Ascending aorta (tissue), 2 donors: ENCODE data around the gene CAMTA1. TPM values are rescaled to one million over a fixed set of nuclear protein-coding genes. Genes with fewer than 3 reads are reported as not detected.

ENCODE experiments used
- DNase-seq, 2 donors: peaks; one replicate each; pipeline ENCODE4 v3.0.0-alpha.2; 2019; ENCODE audit warnings: low spot score in 2 of 2
- H3K27ac ChIP-seq, 2 donors: fragments of 200-600 bp; sonication (generic); one replicate each; pipeline ENCODE4 v1.5.1; 2016 to 2017; ENCODE audit warnings: mild to moderate bottlenecking in 1 of 2
- H3K27me3 ChIP-seq: fragments of 200-600 bp; sonication (generic); one replicate; pipeline ENCODE4 v1.5.1; 2017
- H3K36me3 ChIP-seq, 2 donors: fragments of 200-600 bp; sonication (generic); one replicate each; pipeline ENCODE4 v1.5.1; 2016
- H3K4me1 ChIP-seq, 2 donors: fragments of 200-600 bp; sonication (generic); one replicate each; pipeline ENCODE4 v1.5.1; 2016 to 2017; ENCODE audit warnings: mild to moderate bottlenecking in 1 of 2
- H3K4me3 ChIP-seq, 2 donors: fragments of 200-600 bp; sonication (generic); one replicate each; pipeline ENCODE4 v1.5.1; 2016 to 2017; ENCODE audit warnings: mild to moderate bottlenecking in 1 of 2
- H3K9me3 ChIP-seq, 2 donors: fragments of 200-600 bp; sonication (generic); one replicate each; pipeline ENCODE4 v1.5.1; 2016
- CTCF ChIP-seq, 3 experiments: fragments of 200-600 bp in 2 of 3; fragments of 450-650 bp in 1 of 3; sonication (generic) in 2 of 3; IDR thresholded peaks; one replicate each; pipeline ENCODE4 v1.5.1; 2016 to 2019; ENCODE audit warnings: antibody characterized with exemption in 3 of 3, mild to moderate bottlenecking in 1 of 3, moderate library complexity in 1 of 3
- intact Hi-C: fragments of 100-400 bp; cut with DNase I; formaldehyde crosslinking; loops from one replicate; pipeline ENCODE4 v1.15.1; 2023
- total RNA-seq: library from RNA; depleted of rRNA; stranded (reverse); fragments of >200 nt; gene quantifications from one replicate; pipeline ENCODE4 v1.1.0, GENCODE V29; 2016

The CAMTA1 gene
- total RNA-seq, 1 donor from 2014 or later = 53.3 TPM

DNA sequence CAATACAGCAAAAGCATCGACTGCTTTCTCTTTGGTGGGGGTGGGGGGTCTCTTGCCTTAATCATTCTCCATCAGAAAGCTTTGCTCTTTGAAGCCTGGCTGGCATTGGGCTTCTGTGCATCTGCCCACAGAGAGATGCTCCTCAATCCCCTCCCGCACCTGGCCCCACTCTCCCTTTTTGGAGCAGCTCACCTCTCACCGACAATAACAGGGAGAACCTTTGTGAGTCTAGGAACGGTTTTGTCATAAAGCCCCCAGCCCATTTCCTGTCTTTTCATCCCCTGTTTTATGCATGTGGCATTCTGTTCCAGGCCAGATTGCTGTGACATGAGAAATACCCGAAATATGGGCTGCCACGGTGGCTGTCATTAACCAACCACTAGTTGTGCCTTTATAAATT is 516.9 kb downstream of the CAMTA1 start:
- H3K4me3 ChIP-seq = no peak overlapping the region
- H3K9me3 ChIP-seq = peaks cover 7% of the 10 kb centered on the region in 2 donors
- H3K36me3 ChIP-seq = no peaks in the 10 kb centered on the region
- peaks cover 0 to 19% of the 10 kb centered on the region in 2 donors for H3K4me1 ChIP-seq
- H3K27me3 ChIP-seq = no peaks in the 10 kb centered on the region
- DNase-seq = no peak
- TF ChIP-seq CTCF (IDR thresholded peaks at IDR 0.05) = no peak
- no peak overlapping the region for H3K27ac ChIP-seq
- intact Hi-C loops = no loop called here

- peaks cover 7 to 15% of the 10 kb centered on the region in 2 donors for H3K9me3 ChIP-seq
- peaks cover 0 to 19% of the 10 kb centered on the region in 2 donors for H3K4me1 ChIP-seq
- TF ChIP-seq CTCF (IDR thresholded peaks at IDR 0.05) = no peak
- H3K4me3 ChIP-seq = no peak overlapping the region
- intact Hi-C loops = no loop called here
- no peak for DNase-seq
- H3K27ac ChIP-seq = no peak overlapping the region
- no peaks in the 10 kb centered on the region for H3K27me3 ChIP-seq
- H3K36me3 ChIP-seq = no peaks in the 10 kb centered on the region
These were observed 517.6 kb downstream of the CAMTA1 start for GRCh38 chr1:7302873-7303272.

GRCh38 chr1:7303554-7304317 is 518.5 kb downstream of the CAMTA1 start:
- H3K9me3 ChIP-seq = peaks cover 7 to 23% of the 10 kb centered on the region in 2 donors
- H3K27me3 ChIP-seq = no peaks in the 10 kb centered on the region
- H3K27ac ChIP-seq = no peak overlapping the region
- peaks cover 0 to 16% of the 10 kb centered on the region in 2 donors for H3K4me1 ChIP-seq
- no peak for TF ChIP-seq CTCF (IDR thresholded peaks at IDR 0.05)
- no peak overlapping the region for H3K4me3 ChIP-seq
- H3K36me3 ChIP-seq = no peaks in the 10 kb centered on the region
- DNase-seq = no peak
- intact Hi-C loops = no loop called here

DNA sequence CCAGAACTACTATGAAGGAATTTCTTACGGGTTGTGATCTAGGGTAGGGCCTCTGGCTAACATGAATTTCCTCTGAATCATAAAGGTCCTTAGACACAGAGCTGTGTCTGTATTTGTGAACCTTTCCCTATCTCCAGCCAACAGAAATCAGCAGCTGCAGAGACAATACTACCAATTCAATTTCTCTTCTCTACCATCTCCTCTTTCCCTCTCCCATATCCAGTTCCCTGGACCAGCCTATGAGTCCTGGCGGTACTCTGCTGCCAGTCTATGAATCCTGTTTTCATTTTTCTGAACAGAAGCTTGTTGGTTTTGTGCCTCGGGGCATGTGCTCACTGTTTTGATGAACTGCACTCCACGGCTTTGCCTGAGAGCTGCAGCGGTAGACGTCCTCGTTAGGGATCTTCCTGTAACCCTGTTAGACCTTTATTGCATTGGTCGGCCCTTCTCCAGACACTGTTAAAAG is 527.9 kb downstream of the CAMTA1 start:
- H3K4me1 ChIP-seq = no peaks in the 10 kb centered on the region
- intact Hi-C loops = no loop called here
- H3K36me3 ChIP-seq = no peaks in the 10 kb centered on the region
- H3K4me3 ChIP-seq = no peak overlapping the region
- no peaks in the 10 kb centered on the region for H3K27me3 ChIP-seq
- no peak for TF ChIP-seq CTCF (IDR thresholded peaks at IDR 0.05)
- DNase-seq = no peak
- peaks cover 0 to 6% of the 10 kb centered on the region in 2 donors for H3K9me3 ChIP-seq
- H3K27ac ChIP-seq = no peak overlapping the region

DNA sequence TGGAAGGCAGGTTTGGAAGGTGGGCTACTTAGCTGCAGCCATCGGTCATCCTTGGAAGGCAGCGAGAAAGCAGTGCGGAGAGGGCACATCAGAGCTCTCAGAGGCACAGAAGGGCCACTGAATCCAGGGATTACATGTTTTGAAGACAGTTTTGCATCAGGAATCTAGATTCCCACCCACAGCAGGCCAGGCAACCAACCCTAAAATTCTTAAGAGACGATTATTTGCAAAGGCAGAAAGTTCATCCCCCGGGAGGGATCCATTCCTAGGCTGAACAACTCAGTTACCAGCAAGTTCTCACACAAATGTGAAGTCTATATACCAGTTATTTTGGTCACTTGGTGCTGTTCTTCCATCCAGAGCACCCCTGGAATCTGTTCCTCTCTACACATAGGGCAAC is 528.6 kb downstream of the CAMTA1 start:
- H3K4me3 ChIP-seq = no peak overlapping the region
- no peak for TF ChIP-seq CTCF (IDR thresholded peaks at IDR 0.05)
- no peaks in the 10 kb centered on the region for H3K9me3 ChIP-seq
- H3K27me3 ChIP-seq = no peaks in the 10 kb centered on the region
- intact Hi-C loops = no loop called here
- H3K36me3 ChIP-seq = no peaks in the 10 kb centered on the region
- H3K4me1 ChIP-seq = no peaks in the 10 kb centered on the region
- no peak overlapping the region for H3K27ac ChIP-seq
- DNase-seq = no peak
